GM19035 (cell line): Measurements from ENCODE around the gene FBN2.

ENCODE experiments used
- ATAC-seq: cut with Tn5 transposase; IDR thresholded peaks from one replicate; pipeline ENCODE4 v1.9.1; 2021; ENCODE audit not compliant: unreplicated experiment

Gene FBN2

GRCh38 chr5:128378196-128378595, 159.8 kb downstream of the FBN2 start:
- no peak for ATAC-seq

GRCh38 chr5:128376577-128376976, 161.5 kb downstream of the FBN2 start:
- no peak for ATAC-seq

- no peak for ATAC-seq
Measured at GRCh38 chr5:128366147-128366546, 171.9 kb downstream of the FBN2 start.

GRCh38 chr5:128362370-128362769, 175.7 kb downstream of the FBN2 start:
- ATAC-seq = no peak

GRCh38 chr5:128358826-128359225, 179.2 kb downstream of the FBN2 start:
- ATAC-seq = no peak

DNA sequence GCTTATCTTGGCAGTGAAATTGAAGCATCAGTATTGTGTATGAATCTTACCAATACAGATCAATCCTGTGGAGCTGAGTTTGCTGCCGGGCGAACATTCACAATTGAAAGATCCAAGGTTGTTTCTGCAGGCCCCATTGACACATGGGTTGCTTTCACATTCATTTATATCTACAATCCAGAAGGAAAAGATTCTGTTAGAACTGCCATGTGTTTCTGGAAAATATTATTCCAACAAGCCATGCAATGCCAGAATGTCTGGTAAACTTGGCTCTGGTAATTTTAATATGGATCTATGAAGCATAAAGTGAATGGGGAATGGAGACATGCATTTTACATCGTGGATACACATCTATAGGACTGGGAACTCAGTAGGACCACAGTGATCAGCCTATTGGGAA, 180.8 kb downstream of the FBN2 start:
- no peak for ATAC-seq

GRCh38 chr5:128355961-128356360, 182.1 kb downstream of the FBN2 start:
- no peak for ATAC-seq

GRCh38 chr5:128353441-128354107, 184.5 kb downstream of the FBN2 start:
- no peak for ATAC-seq

- no peak for ATAC-seq
Measured at GRCh38 chr5:128350705-128351104, 187.3 kb downstream of the FBN2 start.

- no peak for ATAC-seq
Measured at GRCh38 chr5:128349044-128349858, 188.8 kb downstream of the FBN2 start.

DNA sequence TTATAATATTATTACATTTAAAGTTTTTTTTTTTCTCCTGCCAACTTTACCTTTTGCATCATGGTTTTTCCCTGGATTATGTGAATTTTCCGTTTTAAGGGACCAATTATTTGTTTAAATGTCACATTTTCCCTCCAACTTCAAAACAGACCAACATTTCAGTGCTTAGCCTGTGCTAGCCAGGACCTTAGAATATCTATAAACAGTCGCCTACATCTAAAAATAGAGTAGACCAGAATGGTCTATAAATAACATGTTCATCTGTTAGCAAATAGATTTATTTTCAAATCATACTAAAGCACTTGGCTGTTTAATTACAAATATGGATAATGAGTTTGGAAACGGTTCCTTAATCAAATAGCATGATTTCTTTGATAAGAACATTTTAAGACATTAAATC, 192.0 kb downstream of the FBN2 start:
- ATAC-seq = no peak

GRCh38 chr5:128345247-128345646, 192.8 kb downstream of the FBN2 start:
- no peak for ATAC-seq

DNA sequence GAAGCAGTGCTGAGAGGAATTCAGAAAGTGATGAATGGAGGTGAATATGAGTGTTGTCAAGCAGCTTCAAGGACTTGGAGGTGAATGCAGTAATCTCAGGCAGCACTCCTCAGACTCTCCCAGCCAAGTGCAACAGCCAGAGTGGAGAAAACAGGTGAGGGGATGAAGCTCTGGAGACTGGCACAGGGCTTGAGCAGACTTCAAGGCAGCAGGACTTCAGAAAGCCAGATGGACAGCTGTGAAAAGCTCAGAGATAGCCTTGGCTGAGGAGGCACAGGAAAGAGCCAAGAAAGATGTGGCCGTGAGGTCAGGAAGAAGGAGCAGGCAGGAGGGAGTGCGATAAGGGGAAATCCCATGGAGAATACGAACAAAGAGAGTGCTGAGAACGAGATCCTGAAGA, 194.9 kb downstream of the FBN2 start:
- ATAC-seq = no peak

DNA sequence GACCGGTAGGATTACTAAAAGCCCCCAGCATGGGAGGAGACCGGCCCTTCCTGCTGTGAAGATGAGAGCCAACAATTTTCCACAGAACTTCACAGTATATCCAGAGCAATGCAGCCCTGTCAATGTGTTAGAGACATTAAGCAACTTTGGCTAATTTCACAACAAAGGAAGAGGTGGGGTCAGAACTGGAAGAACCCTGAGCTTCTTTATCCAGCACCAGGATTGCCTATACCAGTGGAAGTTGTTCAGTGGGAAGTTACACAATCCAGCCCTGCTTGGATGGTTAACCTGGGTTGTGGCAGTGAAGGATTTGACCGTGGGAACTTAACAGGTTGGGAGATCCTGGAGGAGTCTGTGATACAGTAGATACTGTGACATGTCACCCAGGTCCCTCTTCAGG, 197.0 kb downstream of the FBN2 start:
- no peak for ATAC-seq

- ATAC-seq = no peak
Measured at GRCh38 chr5:128340648-128341047, 197.4 kb downstream of the FBN2 start.

- ATAC-seq = no peak
Measured at GRCh38 chr5:128339585-128339984, 198.5 kb downstream of the FBN2 start.

DNA sequence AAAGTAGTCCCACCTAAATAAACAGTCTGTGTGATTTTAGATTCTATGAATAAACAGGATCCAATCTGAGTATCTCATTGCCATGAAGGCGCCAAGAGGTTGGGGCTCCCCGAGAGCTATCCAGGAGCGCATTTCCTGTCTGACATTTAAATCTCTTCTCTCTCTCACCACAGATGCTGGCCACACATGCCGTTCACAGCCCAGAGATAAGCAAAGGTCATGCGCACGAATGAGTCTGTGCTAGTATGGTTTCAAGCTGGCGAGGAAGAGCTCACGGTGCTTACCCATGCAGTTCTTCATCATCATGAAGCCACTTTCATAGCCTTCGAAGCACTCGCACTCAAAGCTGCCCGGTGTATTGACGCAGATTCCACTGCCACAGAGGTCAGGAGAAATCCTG, 199.4 kb downstream of the FBN2 start:
- no peak for ATAC-seq

DNA sequence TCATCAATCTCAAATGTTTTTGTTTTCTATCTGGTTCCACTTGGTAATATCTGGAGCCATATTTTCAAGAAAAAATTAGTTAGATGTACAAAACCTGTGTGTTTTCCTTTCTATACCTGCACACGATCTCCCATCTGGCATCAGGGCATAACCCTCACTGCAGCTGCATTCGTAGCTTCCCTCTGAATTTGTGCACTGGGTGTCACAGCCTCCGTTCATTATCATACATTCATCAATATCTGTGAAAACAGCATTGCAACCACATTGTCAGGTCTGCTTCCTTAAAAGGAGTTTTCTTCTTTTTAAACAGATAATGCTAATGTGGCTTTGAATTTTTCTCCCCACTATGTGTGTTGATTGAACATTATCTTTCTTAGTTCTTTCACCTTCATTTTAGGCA, 202.7 kb downstream of the FBN2 start:
- ATAC-seq = no peak

DNA sequence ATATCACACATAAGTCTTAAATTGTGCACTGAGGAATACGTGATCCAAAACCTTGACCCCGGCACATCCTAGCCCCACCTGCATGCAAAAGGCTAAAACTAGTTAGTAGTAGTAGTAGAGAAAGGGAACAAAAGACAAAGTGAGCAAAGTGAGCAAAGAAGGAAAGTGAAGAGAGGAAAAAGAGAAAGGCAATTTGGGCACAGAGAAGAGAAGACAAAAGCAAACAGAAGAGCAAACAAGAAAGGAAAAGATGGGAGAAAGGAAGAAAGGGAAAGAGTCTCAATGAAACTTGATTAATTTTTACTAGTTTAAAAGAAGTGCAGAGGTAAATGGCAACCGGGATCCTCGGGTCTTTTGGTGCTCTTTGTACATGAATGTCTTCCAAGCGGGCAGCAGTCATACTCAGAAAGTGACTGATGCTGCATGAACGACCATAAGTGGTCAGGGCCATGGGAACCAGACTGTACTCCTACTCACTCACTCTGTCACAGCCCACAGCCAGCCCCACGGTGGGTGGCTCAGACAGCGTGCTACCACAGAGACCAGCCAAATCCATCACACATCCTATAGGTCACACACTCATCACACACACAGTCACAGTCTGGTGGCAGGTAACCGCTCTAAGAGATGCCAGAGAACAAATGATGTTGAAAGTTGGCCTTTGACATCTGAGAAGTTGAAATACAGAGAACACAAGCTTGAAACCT, 203.9 kb downstream of the FBN2 start:
- no peak for ATAC-seq

- no peak for ATAC-seq
Measured at GRCh38 chr5:128331261-128331660, 206.8 kb downstream of the FBN2 start.

DNA sequence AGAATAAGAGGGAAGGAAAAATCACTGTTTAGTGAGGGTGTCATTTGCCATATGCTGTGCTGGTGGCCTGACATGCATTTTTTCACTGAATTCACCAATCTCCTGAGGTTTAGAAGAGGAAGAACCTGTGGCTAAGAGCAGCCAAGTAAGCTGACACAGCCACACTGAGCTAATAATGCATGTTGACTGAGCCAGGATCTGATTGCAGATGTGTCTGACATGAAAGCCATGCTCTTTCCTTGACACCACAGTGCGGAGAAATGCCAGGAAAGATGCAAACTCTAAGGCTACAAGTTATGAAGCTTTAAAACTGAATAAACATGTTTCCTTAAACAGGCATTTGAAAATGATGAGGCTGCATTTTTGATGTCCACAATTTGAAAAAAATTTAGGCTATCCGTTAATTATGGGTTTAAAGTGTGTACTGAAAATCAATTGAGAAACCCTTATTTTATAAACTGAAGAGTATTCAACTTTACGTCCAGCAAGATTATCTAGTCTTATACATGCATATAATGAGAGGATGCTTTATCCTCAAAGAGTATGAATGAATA, 208.6 kb downstream of the FBN2 start:
- ATAC-seq = no peak

GRCh38 chr5:128328446-128328845, 209.6 kb downstream of the FBN2 start:
- ATAC-seq = no peak
